ENCODE results near the gene VGF.

The VGF gene

GRCh38 chr7:101165958-101166647 lies 734 bp upstream of the VGF start:
- DNase-seq: no peak

- DNase-seq: no peak
Measured at GRCh38 chr7:101164071-101164840, 1.1 kb downstream of the VGF start.

DNA sequence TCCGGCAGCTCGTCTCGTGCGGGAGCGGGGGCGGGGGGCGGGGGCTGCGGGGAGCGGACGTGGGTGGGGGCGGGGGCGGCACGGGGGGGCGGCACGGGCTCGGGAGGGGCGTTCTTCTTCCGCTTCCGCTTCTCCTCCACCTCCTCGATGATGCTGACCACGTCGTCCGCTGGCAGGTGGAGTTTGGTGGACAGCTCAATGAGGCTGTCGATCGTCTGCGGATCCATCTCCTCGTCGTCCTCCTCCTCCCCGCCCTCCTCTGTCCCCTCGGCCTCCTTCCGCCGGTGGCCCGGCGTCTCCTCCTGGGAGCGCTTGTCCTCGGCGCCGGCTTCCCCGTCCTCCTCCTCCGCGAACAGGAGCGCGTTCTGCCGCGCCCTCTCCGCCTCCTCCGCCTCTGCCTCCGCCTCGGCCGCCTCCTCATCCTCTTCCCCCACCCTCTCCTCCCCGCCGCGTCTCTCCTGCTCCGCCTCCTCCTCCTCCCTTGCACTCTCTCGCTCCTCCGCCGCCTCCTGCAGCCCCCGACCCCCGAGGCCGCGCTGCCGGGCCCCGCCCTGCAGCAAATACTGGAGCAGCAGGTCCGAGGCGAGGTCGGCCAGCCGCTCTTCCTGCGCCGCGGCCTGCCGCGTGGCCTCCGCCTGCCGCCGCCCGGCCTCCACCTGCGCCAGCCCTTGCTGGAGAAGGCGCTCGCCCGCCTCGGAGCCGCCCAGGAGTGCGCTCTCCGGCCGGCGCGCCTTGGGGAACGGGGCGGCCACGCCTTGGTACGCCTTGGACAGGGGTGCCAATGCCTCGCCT lies 1.9 kb downstream of the VGF start:
- no peak for DNase-seq

- no peak for DNase-seq
Measured at GRCh38 chr7:101162551-101163278, 2.7 kb downstream of the VGF start.

DNA sequence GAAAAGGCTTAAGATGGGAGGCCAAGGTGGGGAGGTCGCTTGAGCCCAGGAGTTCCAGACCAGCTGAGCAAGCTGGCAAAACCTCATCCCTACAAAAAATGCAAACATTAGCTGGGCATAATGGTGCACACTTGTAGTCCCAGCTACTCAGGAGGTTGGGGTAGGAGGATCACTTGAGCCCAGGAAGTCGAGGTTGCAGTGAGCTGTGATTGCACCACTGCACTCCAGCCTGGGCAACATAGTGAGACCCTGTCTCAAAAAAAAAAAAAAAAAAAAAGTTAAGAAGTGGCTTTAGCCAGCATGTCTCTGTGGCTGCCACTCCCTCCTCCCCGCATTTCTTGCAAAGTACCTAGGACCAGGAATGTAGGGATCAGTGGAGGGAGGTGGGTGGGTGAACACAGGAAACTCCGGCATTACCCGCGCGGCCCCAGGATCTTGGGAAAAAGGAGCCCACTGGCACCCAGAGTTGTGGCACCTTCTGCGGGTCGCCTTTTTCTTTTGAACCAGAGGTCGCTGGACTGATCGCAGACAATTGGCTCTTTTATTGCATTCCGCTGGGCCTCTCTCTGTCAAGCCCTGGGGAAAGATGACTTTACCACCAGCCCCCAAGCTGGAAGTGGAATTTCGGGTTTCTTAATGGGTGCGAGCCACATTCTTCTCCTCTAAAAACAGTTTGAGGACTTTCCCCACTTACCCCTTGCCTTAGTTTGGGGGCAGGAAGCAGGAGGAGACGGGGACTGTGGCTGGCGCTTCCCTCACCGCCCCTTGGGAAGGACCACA lies 3.5 kb downstream of the VGF start:
- no peak for DNase-seq

DNA sequence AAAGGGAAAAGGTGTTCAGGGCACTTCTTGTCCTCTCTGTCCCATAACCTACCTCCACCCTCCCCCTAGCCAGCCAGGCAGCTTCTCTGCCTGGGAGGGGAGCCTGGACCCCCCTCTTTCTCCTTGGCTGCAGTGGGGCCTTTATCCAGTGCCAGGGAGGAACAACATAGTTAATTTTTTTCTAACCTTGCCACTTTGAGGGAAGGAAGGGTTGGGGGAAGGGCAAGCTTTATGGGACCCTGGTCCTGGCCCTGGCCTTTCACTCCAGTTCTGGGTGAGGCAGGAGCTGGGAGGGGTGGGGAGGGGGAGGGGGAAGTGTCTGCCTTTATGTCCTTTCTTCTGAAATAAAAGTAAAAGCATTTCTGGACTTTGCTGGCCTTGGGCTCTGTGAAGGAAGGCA lies 4.5 kb downstream of the VGF start:
- no peak for DNase-seq

GRCh38 chr7:101159696-101160674 lies 5.4 kb downstream of the VGF start:
- DNase-seq: no peak

DNA sequence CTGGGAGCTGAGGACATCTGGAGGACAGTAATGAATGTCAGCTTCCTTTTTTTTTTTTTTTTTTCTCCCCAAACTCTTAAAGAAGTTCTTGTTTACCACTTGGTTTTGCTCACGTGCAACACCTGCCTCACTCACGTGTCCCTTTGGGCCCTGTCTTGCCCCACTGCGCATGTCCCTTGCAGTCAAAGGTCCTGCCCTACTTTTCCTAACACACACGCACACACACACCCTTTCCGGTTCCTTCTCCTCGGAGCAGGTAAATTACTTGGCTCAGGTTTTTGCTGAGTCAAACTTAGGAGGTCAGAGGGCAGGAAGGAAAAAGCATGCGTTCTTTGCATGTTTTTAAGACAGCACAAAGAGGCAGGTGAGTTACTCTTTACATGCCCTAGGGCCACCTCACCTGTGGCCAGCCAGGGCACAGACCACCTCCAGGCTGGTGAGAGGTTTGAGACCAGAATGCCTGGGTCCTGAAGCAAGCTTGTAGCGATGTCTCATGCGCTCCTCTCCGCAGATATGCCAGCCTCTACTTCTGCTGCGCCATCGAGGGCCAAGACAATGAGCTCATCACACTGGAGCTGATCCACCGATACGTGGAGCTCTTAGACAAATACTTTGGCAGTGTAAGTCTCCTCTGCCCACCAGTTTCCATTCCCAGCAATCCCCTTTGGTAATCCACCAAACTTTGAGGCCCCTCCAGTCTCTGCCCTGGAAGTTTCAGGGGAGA lies 8.3 kb downstream of the VGF start:
- DNase-seq: no peak

DNA sequence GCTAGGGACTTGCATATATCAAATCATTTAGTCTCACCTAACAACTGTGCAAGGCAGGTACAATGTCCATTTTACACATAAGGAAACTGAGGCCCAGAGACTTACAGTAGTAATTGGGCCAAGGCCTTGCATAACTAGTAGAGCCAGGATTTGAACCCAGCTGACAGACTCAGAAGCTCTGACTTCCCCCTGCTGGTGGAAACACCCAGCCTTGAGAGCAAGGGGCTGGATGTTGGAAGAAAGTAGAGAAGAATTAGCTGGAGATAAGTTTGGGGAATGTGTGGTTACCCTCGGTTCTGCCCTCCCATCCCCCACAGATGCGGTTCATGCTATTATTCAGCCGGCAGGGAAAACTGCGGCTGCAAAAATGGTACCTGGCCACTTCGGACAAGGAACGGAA lies 9.1 kb downstream of the VGF start:
- DNase-seq: no peak

DNA sequence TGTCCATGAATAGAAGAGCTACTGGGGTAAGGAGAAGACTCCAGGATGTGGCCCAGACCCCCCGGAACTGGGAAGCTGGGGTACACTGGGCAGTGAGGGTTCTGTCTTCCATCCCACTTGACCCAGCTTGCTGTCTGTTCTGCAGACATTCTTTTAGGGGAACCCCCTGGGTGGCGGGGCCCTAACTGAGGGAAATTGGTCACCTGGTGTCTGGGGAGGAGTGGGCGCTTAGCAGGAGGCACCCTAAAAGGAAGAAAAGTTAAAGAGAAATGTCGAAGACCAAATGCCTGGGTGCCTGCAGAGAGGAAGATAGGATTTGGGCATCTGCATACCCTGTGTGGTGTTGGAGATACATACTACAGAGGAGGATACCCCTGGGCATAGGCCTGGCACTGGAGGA lies 10.1 kb downstream of the VGF start:
- DNase-seq: no peak

DNA sequence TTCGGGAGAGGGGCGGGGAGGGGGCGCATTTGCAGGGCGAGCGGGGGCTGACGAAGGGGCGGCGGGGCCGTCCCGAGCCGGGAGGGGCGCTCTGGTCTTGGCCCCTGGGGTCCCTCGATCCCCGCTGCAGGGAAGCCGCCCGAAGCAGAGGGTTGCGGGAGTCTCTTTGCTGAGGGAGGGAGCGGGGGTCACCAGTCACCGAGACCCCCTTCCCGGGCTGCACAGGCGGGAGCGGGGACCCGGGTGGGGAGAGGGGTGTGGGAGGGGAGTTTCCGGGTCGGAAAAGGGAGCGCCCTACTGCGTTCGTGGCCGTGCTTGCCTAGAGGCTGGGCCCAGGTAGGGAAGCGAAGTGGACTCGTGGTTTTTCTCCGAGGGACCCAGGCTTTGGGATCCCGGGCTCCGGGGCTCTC lies 10.7 kb downstream of the VGF start:
- DNase-seq: no peak

DNA sequence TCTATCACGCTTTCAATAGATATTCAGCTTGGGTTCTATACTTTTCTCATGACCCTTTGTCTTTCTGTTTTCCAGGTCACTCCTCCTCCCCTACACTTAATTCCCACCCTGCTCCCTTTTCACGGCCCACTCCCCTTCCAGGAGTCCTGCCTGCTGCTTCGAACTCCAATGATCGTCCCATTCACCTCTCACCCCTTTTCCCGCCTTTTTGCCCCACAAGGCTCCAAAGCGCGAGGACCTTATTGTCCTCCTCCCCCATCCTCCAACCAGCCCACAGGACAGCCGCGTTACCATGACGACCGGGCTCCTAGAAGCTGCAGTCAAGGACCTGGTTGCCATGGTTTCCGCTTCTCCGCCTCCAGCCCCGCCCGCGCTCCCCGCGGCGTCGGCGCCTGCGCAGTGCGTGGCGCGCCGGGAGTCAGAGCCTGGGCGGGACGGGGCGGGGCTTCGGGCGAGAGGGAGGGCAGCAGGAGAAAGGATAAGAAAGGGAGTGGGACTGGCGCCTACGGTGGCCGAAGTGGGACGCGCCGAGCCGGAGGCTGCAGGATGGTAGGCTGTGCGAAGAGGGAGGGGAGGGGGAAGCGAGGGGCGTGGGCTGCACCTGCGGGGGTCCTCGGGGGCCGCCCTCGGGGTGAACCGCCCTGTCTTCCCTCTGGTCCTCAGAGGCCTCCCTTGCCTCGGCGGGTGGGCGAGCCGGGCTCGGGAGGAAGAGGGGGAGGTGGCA lies 11.2 kb downstream of the VGF start, which contains the start of gene AP1S1:
Gene AP1S1, plus strand, starts transcription at position 508 of the 724 bp plus-strand sequence. Its CDS starts 39 bp downstream, at position 547.
- DNase-seq: peak; percentile 96

DNA sequence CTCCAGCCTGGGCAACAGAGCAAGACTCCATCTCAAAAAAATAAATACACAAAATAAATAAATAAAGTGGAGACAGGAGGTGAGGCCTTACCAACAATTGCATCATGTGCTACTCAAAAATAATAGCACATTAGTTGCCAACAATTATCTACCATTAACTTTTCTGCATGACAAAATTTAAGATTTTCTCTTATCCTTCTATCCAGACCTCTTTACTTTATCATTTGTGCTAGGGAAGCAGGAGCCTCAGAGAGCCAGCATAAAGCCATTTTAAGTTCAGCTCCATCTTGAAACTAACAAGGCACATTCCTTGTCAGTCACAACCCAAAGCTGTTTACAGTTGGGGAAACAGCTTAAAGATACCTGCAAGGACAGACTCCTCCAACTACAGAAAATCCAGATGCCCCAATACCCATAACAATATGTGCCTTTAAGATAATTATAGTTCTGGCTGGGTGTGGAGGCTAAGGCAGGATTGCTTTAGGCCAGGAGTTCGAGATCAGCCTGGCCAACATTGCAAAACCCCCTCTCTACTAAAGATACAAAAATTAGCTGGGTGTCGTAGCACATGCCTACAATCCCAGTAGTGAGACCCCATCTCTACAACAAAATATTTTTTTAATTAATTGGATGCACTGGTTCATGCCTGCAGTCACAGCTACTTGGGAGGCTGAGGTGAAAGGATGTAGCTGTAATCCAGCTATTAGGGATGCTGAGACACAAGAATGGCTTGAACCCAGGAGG lies 13.3 kb downstream of the VGF start:
- DNase-seq: no peak

- no peak for DNase-seq
Measured at GRCh38 chr7:101140746-101141382, 24.5 kb downstream of the VGF start.

- DNase-seq: no peak
Measured at GRCh38 chr7:101140339-101140699, 25.1 kb downstream of the VGF start.

GRCh38 chr7:101138213-101138870 lies 27.0 kb downstream of the VGF start:
- DNase-seq: peak; percentile 85

DNA sequence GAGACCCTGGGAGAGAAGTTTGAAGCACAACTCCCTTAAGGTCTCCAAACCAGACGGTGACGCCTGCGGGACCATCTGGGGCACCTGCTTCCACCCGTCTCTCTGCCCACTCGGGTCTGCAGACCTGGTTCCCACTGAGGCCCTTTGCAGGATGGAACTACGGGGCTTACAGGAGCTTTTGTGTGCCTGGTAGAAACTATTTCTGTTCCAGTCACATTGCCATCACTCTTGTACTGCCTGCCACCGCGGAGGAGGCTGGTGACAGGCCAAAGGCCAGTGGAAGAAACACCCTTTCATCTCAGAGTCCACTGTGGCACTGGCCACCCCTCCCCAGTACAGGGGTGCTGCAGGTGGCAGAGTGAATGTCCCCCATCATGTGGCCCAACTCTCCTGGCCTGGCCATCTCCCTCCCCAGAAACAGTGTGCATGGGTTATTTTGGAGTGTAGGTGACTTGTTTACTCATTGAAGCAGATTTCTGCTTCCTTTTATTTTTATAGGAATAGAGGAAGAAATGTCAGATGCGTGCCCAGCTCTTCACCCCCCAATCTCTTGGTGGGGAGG lies 27.6 kb downstream of the VGF start:
- DNase-seq: no peak
